PC-9 (cell line): Measurements from ENCODE around the gene ABCB1.

ENCODE experiments used
- CTCF ChIP-seq: fragments of 200-600 bp; sonication (generic); conservative IDR thresholded peaks from 2 replicates; pipeline ENCODE4 v1.6.1; 2017; ENCODE audit warnings: mixed run types, antibody characterized with exemption, mild to moderate bottlenecking, moderate library complexity
- EZH2 ChIP-seq: fragments of 200-600 bp; sonication (generic); IDR thresholded peaks from 2 replicates; pipeline ENCODE4 v1.8.0; 2017; ENCODE audit warnings: antibody characterized with exemption, low read depth

DNA sequence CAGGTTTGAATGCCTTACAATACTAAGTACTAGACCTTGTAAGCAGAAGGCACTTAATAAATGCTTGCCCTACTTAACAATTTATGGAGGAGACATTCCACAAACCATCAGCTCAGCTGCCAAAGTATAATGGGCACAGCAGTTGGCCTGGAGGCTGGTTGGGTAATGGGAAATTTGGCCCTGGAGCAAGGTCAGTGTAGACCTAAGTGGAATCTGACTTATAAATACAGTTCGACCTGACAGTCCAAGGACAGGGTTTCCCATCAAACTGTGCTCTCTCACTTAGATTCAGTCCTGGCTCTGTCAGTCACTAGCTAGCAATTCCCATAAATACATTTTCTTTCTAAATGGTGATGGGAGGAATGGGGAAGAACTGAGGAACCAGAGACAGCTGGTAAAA lies 62.6 kb downstream of the ABCB1 start:
- TF ChIP-seq CTCF (no peak), EZH2 (no peak)
